GM20431 (cell line): ENCODE data around the gene MEIS1.

Experiments
- in situ Hi-C: fragments of 300-500 bp; cut with MseI, MboI; formaldehyde crosslinking; loops from one replicate; pipeline ENCODE4 v1.15.0; 2020; ENCODE audit warnings: low sequenced_read_pairs; ENCODE audit not compliant: unreplicated experiment

MEIS1 gene

GRCh38 chr2:66528974-66529724, 94.2 kb downstream of the MEIS1 start:
- in situ Hi-C loops: no loop called here

GRCh38 chr2:66530651-66531050, 95.7 kb downstream of the MEIS1 start:
- in situ Hi-C loops: no loop called here

GRCh38 chr2:66531155-66531554, 96.2 kb downstream of the MEIS1 start:
- in situ Hi-C loops: no loop called here

GRCh38 chr2:66531567-66531966, 96.6 kb downstream of the MEIS1 start:
- in situ Hi-C loops: no loop called here

GRCh38 chr2:66532972-66533868, 98.3 kb downstream of the MEIS1 start:
- in situ Hi-C loops: no loop called here

GRCh38 chr2:66534461-66534860, 99.5 kb downstream of the MEIS1 start:
- in situ Hi-C loops: no loop called here

- in situ Hi-C loops: no loop called here
Measured at GRCh38 chr2:66535574-66536289, 100.8 kb downstream of the MEIS1 start.

GRCh38 chr2:66536290-66536673, 101.4 kb downstream of the MEIS1 start:
- in situ Hi-C loops: no loop called here

GRCh38 chr2:66536997-66537396, 102.1 kb downstream of the MEIS1 start:
- in situ Hi-C loops: no loop called here

GRCh38 chr2:66538291-66538690, 103.4 kb downstream of the MEIS1 start:
- in situ Hi-C loops: no loop called here

- in situ Hi-C loops: no loop called here
Measured at GRCh38 chr2:66539452-66539851, 104.5 kb downstream of the MEIS1 start.

GRCh38 chr2:66541646-66542045, 106.7 kb downstream of the MEIS1 start:
- in situ Hi-C loops: no loop called here

GRCh38 chr2:66543257-66543767, 108.4 kb downstream of the MEIS1 start:
- in situ Hi-C loops: no loop called here

- in situ Hi-C loops: no loop called here
Measured at GRCh38 chr2:66544258-66544657, 109.3 kb downstream of the MEIS1 start.

GRCh38 chr2:66545258-66545657, 110.3 kb downstream of the MEIS1 start:
- in situ Hi-C loops: no loop called here

- in situ Hi-C loops: no loop called here
Measured at GRCh38 chr2:66547118-66547517, 112.2 kb downstream of the MEIS1 start.

GRCh38 chr2:66547887-66548286, 113.0 kb downstream of the MEIS1 start:
- in situ Hi-C loops: no loop called here

GRCh38 chr2:66548422-66548821, 113.5 kb downstream of the MEIS1 start:
- in situ Hi-C loops: no loop called here

GRCh38 chr2:66550826-66551225, 115.9 kb downstream of the MEIS1 start:
- in situ Hi-C loops: no loop called here

- in situ Hi-C loops: no loop called here
Measured at GRCh38 chr2:66553370-66553769, 118.4 kb downstream of the MEIS1 start.
